ENCODE measurements around the gene DKKL1.

Gene DKKL1

DNA sequence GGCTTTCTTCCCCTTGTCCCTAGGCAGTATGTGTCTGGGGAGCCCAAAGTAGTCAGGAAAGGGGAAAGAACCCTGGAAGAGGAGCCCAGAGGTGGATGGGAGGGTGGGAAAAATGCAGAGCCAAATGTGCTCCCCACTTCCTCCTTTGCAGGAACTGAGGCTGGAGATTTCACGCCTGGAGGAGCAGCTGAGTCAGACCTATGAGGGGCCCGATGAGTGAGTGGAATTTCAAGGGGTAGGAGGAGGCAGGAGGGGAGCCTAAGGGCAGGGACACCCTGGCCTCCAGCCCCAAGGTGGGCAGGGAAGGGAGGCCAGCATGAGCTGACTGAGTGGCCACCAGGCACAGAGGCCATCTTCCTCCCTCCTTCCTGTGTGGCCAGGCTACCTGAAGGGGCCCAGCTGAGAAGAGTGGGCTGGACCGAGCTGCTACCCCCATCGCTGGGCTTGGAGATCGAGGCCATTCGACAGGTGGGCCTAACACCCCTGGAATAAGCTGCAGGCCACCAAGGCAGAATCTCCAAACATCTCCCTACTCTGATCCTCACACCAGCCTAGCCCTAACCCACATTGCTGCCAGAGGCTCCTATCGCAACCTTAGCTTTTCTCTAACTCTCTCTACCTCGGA is 45.3 kb downstream of the DKKL1 start:
- Histone ChIP-seq H3K9me3 (ENCODE audit: control insufficient read depth in 1 of 2, low read length in 2 of 2) (no peaks in the 10 kb centered on the region), H3K36me3 (ENCODE audit: control insufficient read depth in 1 of 2, insufficient read depth in 2 of 2, low read length in 2 of 2) (no peaks in the 10 kb centered on the region), H3K4me3 (ENCODE audit: low read depth in 1 of 2, low read length in 2 of 2) (no peak overlapping the region), H3K27ac (ENCODE audit: low read length) (no peak overlapping the region), H3K27me3 (ENCODE audit: low read depth, low read length) (no peaks in the 10 kb centered on the region), H3K4me1 (ENCODE audit: control insufficient read depth in 1 of 2, insufficient read depth in 2 of 2, low read length in 2 of 2) (no peaks in the 10 kb centered on the region)

DNA sequence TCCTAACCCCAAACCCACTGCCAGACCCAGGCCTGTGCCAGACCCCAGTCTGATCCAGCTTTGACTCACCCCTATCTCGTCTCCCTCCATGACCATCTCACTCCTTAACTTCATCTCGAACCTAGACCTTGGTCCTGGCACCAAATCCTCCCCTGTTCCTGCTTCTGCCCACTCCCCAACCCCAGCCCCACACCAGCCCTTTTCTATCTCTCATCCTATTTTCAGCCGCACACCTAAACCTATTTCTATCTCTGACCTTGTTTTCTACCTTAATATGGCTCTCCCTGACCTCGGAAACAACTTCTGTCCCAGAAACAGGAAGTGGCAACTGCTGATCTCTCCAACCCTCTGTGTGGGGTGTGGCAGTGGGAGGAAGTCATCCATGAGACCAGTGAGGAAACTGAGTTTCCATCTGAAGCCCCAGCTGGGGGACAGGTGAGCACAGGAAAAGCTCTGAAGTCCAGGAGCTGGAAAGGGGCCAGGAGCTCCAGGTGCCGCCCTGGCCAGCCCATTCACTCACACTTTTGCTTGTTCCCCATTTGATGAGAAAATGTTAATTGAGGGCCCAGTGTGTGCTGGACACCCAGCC is 45.9 kb downstream of the DKKL1 start:
- Histone ChIP-seq H3K9me3 (ENCODE audit: control insufficient read depth in 1 of 2, low read length in 2 of 2) (no peaks in the 10 kb centered on the region), H3K27me3 (ENCODE audit: low read depth, low read length) (no peaks in the 10 kb centered on the region), H3K4me1 (ENCODE audit: control insufficient read depth in 1 of 2, insufficient read depth in 2 of 2, low read length in 2 of 2) (no peaks in the 10 kb centered on the region), H3K4me3 (ENCODE audit: low read depth in 1 of 2, low read length in 2 of 2) (no peak overlapping the region), H3K27ac (ENCODE audit: low read length) (no peak overlapping the region), H3K36me3 (ENCODE audit: control insufficient read depth in 1 of 2, insufficient read depth in 2 of 2, low read length in 2 of 2) (no peaks in the 10 kb centered on the region)

DNA sequence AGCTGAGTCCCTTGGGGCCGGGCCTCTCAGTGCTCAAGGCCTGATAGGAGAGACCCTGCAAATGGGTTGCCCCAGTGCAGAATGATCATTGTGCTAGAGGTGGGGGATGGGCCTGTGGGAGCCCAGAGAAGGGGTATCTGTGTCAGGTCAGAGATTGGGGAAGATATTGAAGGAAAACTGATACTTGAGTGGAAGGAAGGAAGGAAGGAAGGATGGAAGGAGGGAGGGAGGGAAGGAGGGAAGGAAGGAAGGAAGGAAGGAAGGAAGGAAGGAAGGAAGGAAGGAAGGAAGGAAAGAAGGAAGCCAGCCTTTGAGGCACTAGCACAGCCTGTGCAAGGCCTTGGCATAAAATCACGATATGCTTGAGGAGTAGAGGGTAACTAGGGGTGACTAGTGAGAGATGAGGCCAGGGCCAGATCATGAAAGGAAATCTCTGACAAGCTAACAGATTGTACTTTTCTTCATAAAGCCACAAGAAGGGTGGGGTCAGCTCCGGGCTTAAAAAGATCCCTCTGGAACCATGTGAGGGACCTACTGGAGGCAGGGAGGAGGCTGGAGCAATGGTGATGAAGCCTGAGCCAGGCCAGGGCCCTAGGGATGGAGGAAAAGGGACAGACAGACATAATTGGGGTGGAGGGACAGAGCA is 48.1 kb downstream of the DKKL1 start:
- Histone ChIP-seq H3K9me3 (ENCODE audit: control insufficient read depth in 1 of 2, low read length in 2 of 2) (no peaks in the 10 kb centered on the region), H3K27me3 (ENCODE audit: low read depth, low read length) (peaks cover 5% of the 10 kb centered on the region), H3K36me3 (ENCODE audit: control insufficient read depth in 1 of 2, insufficient read depth in 2 of 2, low read length in 2 of 2) (no peaks in the 10 kb centered on the region), H3K4me3 (ENCODE audit: low read depth in 1 of 2, low read length in 2 of 2) (no peak overlapping the region), H3K27ac (ENCODE audit: low read length) (no peak overlapping the region), H3K4me1 (ENCODE audit: control insufficient read depth in 1 of 2, insufficient read depth in 2 of 2, low read length in 2 of 2) (no peaks in the 10 kb centered on the region)

DNA sequence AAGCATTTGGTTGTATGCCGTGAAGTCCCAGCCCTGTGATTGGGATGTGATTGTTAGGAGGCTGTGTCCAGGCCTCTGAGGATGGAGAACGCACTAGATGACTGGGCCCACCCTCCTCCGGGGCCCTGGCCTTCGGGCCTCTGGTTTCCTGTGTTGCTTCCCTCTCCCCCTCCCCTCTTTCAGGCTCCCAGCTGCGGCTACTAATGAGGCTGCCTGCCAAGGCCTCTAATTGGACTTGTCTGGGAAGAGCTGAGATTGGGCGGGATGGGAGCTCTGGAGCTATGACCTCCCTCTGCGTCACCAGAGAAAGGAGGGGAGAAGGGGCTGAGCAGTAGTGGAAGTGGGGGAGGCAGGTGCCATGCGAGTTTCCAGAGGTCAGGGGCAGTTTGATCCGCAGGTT is 49.7 kb downstream of the DKKL1 start:
- no peaks in the 10 kb centered on the region for H3K36me3 ChIP-seq (ENCODE audit: control insufficient read depth in 1 of 2, insufficient read depth in 2 of 2, low read length in 2 of 2)
- H3K9me3 ChIP-seq (ENCODE audit: control insufficient read depth in 1 of 2, low read length in 2 of 2), result no peaks in the 10 kb centered on the region
- no peak overlapping the region for H3K4me3 ChIP-seq (ENCODE audit: low read depth in 1 of 2, low read length in 2 of 2)
- H3K4me1 ChIP-seq (ENCODE audit: control insufficient read depth in 1 of 2, insufficient read depth in 2 of 2, low read length in 2 of 2), result no peaks in the 10 kb centered on the region
- no peak overlapping the region for H3K27ac ChIP-seq (ENCODE audit: low read length)
- peaks cover 5% of the 10 kb centered on the region for H3K27me3 ChIP-seq (ENCODE audit: low read depth, low read length)

DNA sequence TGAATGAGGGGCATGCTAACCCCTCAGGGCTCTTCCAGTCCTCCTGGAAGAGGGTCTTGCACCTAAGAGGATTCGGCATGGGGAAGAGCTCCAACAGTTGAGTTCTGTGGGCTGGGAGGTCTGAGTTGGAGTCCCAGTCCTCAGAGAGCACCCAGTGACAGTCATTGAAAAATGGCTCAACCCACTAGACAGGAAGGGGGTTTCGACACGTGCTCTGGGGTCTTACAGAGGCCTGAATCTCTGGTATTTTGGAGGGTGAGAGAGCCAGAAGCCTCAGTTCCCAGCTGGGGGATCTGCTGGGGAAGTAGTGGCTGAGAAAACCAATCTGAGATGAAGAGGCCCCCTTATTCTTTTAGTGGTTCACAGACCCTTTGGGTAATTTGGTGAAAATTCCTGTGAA is 50.6 kb downstream of the DKKL1 start:
- H3K9me3 ChIP-seq (ENCODE audit: control insufficient read depth in 1 of 2, low read length in 2 of 2), result no peaks in the 10 kb centered on the region
- H3K27me3 ChIP-seq (ENCODE audit: low read depth, low read length), result peaks cover 5% of the 10 kb centered on the region
- no peak overlapping the region for H3K27ac ChIP-seq (ENCODE audit: low read length)
- no peaks in the 10 kb centered on the region for H3K36me3 ChIP-seq (ENCODE audit: control insufficient read depth in 1 of 2, insufficient read depth in 2 of 2, low read length in 2 of 2)
- no peaks in the 10 kb centered on the region for H3K4me1 ChIP-seq (ENCODE audit: control insufficient read depth in 1 of 2, insufficient read depth in 2 of 2, low read length in 2 of 2)
- H3K4me3 ChIP-seq (ENCODE audit: low read depth in 1 of 2, low read length in 2 of 2), result no peak overlapping the region

DNA sequence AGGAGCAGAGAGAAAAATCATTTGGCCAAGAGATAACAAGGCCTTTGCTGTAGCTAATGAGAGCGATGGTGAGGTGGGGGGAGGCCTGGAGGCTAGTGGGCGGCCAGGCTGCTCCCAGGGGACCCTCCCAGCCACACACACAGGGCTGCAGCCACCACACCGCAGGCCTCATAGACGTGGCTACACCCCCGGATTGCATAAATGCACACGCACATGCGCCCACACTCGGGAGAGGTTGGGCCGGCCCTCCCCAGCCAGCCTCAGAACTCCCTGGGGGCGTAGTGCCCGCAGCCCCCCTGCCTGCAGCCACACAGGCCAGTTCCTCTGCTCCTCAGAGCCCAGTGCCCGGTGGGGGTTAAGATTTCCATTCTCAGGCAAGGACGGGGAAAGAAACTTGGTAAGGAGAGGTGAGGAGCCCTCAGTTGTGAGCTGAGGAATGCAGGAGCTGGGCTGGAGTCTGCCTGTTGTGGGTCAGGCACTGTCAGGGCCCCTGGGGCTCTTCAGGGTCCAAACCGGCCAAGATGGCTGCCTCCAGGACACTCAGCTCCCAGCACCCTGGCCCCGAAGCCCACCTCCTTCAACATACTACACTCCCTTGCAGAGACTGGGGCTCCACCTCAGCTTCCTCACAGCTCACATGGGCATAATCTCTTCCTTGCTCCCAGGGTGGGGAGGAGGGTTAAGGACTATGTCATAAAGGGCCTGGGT is 51.6 kb downstream of the DKKL1 start:
- H3K27me3 ChIP-seq (ENCODE audit: low read depth, low read length), result peaks cover 5% of the 10 kb centered on the region
- H3K4me1 ChIP-seq (ENCODE audit: control insufficient read depth in 1 of 2, insufficient read depth in 2 of 2, low read length in 2 of 2), result no peaks in the 10 kb centered on the region
- no peak overlapping the region for H3K4me3 ChIP-seq (ENCODE audit: low read depth in 1 of 2, low read length in 2 of 2)
- no peak overlapping the region for H3K27ac ChIP-seq (ENCODE audit: low read length)
- no peaks in the 10 kb centered on the region for H3K36me3 ChIP-seq (ENCODE audit: control insufficient read depth in 1 of 2, insufficient read depth in 2 of 2, low read length in 2 of 2)
- no peaks in the 10 kb centered on the region for H3K9me3 ChIP-seq (ENCODE audit: control insufficient read depth in 1 of 2, low read length in 2 of 2)

DNA sequence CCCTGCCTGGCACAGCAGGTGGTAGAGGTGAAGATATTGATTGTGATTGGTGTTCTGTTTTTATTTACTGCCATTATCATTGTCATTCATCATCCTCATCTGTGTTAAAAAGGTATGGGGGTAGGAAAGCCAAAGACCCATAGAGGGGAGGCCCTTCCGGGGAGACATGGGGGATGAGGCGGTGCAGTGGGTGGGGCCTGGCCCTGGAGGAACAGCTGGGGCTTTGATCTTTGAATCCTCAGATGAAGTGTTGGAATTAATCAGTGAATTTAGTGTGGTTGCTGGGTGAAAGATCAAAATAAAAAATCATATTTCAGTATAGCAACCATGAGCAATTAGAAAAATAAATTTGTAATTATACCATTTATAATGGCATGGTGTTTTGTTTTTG is 52.1 kb downstream of the DKKL1 start:
- no peaks in the 10 kb centered on the region for H3K9me3 ChIP-seq (ENCODE audit: control insufficient read depth in 1 of 2, low read length in 2 of 2)
- no peak overlapping the region for H3K27ac ChIP-seq (ENCODE audit: low read length)
- peaks cover 10% of the 10 kb centered on the region for H3K27me3 ChIP-seq (ENCODE audit: low read depth, low read length)
- H3K36me3 ChIP-seq (ENCODE audit: control insufficient read depth in 1 of 2, insufficient read depth in 2 of 2, low read length in 2 of 2), result no peaks in the 10 kb centered on the region
- no peak overlapping the region for H3K4me3 ChIP-seq (ENCODE audit: low read depth in 1 of 2, low read length in 2 of 2)
- no peaks in the 10 kb centered on the region for H3K4me1 ChIP-seq (ENCODE audit: control insufficient read depth in 1 of 2, insufficient read depth in 2 of 2, low read length in 2 of 2)

DNA sequence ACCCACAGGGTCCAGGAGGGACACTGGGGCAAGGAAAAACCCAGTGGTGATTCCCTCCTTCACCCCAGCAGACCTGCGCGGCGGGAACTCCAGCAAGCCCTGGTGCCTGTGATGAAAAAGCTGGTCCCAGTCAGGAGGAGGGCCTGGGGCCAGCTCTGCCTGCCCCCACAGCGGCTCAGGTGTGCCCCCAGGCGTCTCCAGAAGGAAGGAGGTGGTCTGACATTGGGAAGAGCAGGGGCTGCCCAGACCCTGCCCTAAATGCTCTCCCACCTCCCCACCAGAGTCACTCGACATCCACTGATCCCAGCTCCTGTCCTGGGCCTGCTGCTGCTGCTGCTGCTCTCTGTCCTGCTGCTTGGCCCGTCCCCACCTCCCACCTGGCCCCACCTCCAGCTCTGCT is 53.4 kb downstream of the DKKL1 start:
- no peak overlapping the region for H3K27ac ChIP-seq (ENCODE audit: low read length)
- H3K27me3 ChIP-seq (ENCODE audit: low read depth, low read length), result peaks cover 21% of the 10 kb centered on the region

DNA sequence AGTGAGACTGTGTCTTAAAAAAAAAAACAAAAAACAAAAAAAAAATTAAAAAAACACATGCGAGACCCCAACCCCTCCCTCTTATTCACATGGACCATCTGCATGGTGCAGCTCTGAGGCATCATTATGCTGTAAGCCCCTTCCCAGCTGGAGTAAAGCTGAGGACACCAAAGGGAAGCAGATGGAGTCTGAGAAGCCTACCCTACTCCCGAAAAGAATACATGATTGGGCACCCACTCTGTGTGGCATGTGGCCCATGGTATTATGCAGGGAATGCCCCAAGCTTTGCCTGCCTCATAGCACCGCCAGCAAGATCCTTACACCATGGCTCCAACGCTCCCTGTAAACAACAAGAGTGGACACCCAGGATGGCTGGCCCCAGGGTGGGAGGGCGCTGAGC is 54.8 kb downstream of the DKKL1 start:
- H3K36me3 ChIP-seq (ENCODE audit: control insufficient read depth in 1 of 2, insufficient read depth in 2 of 2, low read length in 2 of 2), result no peaks in the 10 kb centered on the region
- peaks cover 35% of the 10 kb centered on the region for H3K27me3 ChIP-seq (ENCODE audit: low read depth, low read length)
- peaks cover 0 to 20% of the 10 kb centered on the region in 2 donors for H3K4me1 ChIP-seq (ENCODE audit: control insufficient read depth in 1 of 2, insufficient read depth in 2 of 2, low read length in 2 of 2)
- H3K9me3 ChIP-seq (ENCODE audit: control insufficient read depth in 1 of 2, low read length in 2 of 2), result no peaks in the 10 kb centered on the region
- no peak overlapping the region for H3K4me3 ChIP-seq (ENCODE audit: low read depth in 1 of 2, low read length in 2 of 2)
- no peak overlapping the region for H3K27ac ChIP-seq (ENCODE audit: low read length)

More for the DNA sequence above, 53.4 kb downstream of the DKKL1 start:
- H3K9me3 ChIP-seq (ENCODE audit: control insufficient read depth in 1 of 2, low read length in 2 of 2), result no peaks in the 10 kb centered on the region
- peaks cover 0 to 5% of the 10 kb centered on the region in 2 donors for H3K4me1 ChIP-seq (ENCODE audit: control insufficient read depth in 1 of 2, insufficient read depth in 2 of 2, low read length in 2 of 2)
- no peaks in the 10 kb centered on the region for H3K36me3 ChIP-seq (ENCODE audit: control insufficient read depth in 1 of 2, insufficient read depth in 2 of 2, low read length in 2 of 2)
- no peak overlapping the region for H3K4me3 ChIP-seq (ENCODE audit: low read depth in 1 of 2, low read length in 2 of 2)

DNA sequence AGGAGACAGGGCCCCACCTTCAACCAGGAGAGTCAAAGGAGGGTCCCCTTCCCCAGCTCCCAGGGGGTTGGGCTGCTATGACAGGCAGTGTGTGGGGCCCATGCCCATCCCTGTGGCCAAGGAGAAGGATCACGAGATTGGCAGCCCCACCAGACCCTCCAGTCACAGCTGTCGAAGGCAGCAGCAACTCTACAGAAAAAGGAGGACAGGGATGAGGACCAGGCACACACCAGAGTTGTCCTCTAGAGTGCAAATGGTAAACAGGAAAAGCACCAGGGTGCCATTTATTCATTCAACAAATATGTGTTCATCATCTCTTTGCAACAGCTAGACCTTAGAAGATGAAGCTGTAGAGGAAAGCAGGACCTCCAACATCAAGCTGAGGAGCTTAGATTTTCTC is 55.5 kb downstream of the DKKL1 start:
- no peaks in the 10 kb centered on the region for H3K36me3 ChIP-seq (ENCODE audit: control insufficient read depth in 1 of 2, insufficient read depth in 2 of 2, low read length in 2 of 2)
- peaks cover 0 to 20% of the 10 kb centered on the region in 2 donors for H3K4me1 ChIP-seq (ENCODE audit: control insufficient read depth in 1 of 2, insufficient read depth in 2 of 2, low read length in 2 of 2)
- peaks cover 42% of the 10 kb centered on the region for H3K27me3 ChIP-seq (ENCODE audit: low read depth, low read length)
- H3K27ac ChIP-seq (ENCODE audit: low read length), result no peak overlapping the region
- no peak overlapping the region for H3K4me3 ChIP-seq (ENCODE audit: low read depth in 1 of 2, low read length in 2 of 2)
- H3K9me3 ChIP-seq (ENCODE audit: control insufficient read depth in 1 of 2, low read length in 2 of 2), result no peaks in the 10 kb centered on the region

DNA sequence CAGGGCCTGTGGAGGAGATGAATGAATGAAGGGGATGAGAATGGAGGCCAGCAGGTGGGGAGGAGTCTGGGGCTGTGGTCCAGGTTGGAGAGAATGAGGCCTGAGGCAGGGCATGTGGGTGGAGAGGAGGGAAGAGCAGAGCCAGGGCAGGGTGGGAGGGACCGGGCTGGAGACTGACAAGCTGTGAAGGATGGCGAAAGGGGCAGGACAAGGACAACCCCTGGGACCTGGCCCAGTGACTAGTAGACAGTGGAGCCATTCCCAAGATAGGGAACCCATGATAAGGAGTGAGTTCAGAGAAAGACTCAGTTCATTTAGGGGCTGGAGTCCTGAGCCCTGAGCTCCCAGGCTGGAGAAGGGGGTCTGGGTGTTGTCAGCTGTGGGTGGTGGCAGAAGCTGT is 56.5 kb downstream of the DKKL1 start:
- Histone ChIP-seq H3K4me1 (ENCODE audit: control insufficient read depth in 1 of 2, insufficient read depth in 2 of 2, low read length in 2 of 2) (peaks cover 0 to 20% of the 10 kb centered on the region in 2 donors), H3K27me3 (ENCODE audit: low read depth, low read length) (peaks cover 50% of the 10 kb centered on the region), H3K9me3 (ENCODE audit: control insufficient read depth in 1 of 2, low read length in 2 of 2) (no peaks in the 10 kb centered on the region), H3K4me3 (ENCODE audit: low read depth in 1 of 2, low read length in 2 of 2) (no peak overlapping the region), H3K36me3 (ENCODE audit: control insufficient read depth in 1 of 2, insufficient read depth in 2 of 2, low read length in 2 of 2) (no peaks in the 10 kb centered on the region), H3K27ac (ENCODE audit: low read length) (no peak overlapping the region)

Measured in muscle layer of duodenum (tissue), 2 donors.